AML-193 (cell line): ENCODE data around the gene COL24A1.
"Not testable (repeated sequence)": the region's sequence is repeated elsewhere in the genome, so short reads cannot be mapped to it uniquely, and the experiment has no call there.

Experiments used
- DNase-seq, 2 experiments: peaks; one replicate each; lab custom pipeline; 2025; lab: John Stamatoyannopoulos, UW

COL24A1 gene

GRCh38 chr1:86152887-86153286 lies 3.7 kb downstream of the COL24A1 start:
- DNase-seq = no peak

- no peak for DNase-seq
Measured at GRCh38 chr1:86151427-86151826, 5.1 kb downstream of the COL24A1 start.

GRCh38 chr1:86150553-86151055 lies 6.0 kb downstream of the COL24A1 start:
- no peak for DNase-seq

- DNase-seq = no peak
Measured at GRCh38 chr1:86149591-86149990, 7.0 kb downstream of the COL24A1 start.

GRCh38 chr1:86147755-86148154 lies 8.8 kb downstream of the COL24A1 start:
- no peak for DNase-seq

- DNase-seq = no peak
Measured at GRCh38 chr1:86146566-86146965, 10.0 kb downstream of the COL24A1 start.

GRCh38 chr1:86140281-86140880 lies 16.2 kb downstream of the COL24A1 start:
- no peak for DNase-seq

GRCh38 chr1:86138746-86139145 lies 17.8 kb downstream of the COL24A1 start:
- DNase-seq = no peak

- peak; percentile 87 to 88 for DNase-seq
Measured at GRCh38 chr1:86137436-86137835, 19.1 kb downstream of the COL24A1 start.

GRCh38 chr1:86119214-86119764 lies 37.3 kb downstream of the COL24A1 start:
- DNase-seq = no peak

- no peak for DNase-seq
Measured at GRCh38 chr1:86114816-86115400, 41.7 kb downstream of the COL24A1 start.

- DNase-seq = no peak
Measured at GRCh38 chr1:86114236-86114635, 42.3 kb downstream of the COL24A1 start.

- not testable (repeated sequence) for DNase-seq
Measured at GRCh38 chr1:86111590-86111989, 45.0 kb downstream of the COL24A1 start.

- no peak for DNase-seq
Measured at GRCh38 chr1:86110451-86111129, 46.0 kb downstream of the COL24A1 start.

- DNase-seq = no peak
Measured at GRCh38 chr1:86105533-86105866, 51.1 kb downstream of the COL24A1 start.

GRCh38 chr1:86104606-86105532 lies 51.7 kb downstream of the COL24A1 start:
- DNase-seq = no peak

GRCh38 chr1:86101616-86102015 lies 55.0 kb downstream of the COL24A1 start:
- no peak for DNase-seq

- no peak for DNase-seq
Measured at GRCh38 chr1:86100401-86100800, 56.2 kb downstream of the COL24A1 start.

- no peak for DNase-seq
Measured at GRCh38 chr1:86089765-86090164, 66.8 kb downstream of the COL24A1 start.

- DNase-seq = no peak
Measured at GRCh38 chr1:86085741-86086409, 70.7 kb downstream of the COL24A1 start.

GRCh38 chr1:86084998-86085397 lies 71.6 kb downstream of the COL24A1 start:
- no peak for DNase-seq
